ENCODE measurements around the gene RTP5.

Gene RTP5

DNA sequence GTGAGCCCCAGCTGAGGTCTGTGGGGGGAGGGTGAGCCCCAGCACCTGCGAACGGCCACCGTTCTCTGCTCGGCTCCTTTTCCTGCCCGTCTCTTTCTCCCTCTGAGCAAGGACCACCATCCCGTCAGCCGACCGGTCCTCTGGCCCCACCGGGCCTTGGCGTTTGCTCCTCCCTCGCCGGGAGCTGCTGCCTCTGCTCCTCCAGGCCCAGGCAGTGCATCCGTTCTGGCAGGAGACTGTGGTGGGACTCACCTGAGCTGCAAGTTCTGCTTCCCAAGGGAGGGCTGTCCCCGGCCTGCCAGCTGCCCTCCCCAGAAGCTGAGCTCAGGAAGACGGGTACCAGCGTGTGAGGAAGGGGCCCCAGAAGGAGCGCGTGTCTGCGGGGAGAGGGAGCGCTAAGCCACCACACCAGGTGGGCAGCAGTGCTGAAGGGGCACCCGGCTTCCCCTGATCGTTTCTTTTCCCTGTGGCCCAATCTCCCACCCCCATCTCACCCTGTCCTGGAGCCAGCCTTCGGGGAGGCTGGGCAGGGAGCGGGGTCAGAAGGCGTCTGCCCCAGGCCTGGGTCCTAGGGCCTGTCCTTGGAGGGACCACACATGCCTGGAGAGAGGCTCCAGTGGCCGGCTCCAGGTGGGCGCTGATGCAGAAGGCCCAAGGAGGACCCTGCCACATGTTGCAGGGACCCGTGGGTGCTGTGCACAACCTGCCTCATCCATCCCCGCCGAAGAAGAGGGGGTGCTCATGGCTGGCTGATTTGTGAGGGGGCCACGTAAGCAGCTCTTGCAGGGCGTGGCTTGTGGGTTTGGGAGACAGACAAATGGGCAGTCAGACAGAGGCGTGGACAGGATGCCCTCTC is 2.5 kb upstream of the RTP5 start:
- Histone ChIP-seq H3K27ac (ENCODE audit: low read length) (no peak overlapping the region), H3K4me3 (ENCODE audit: low read length in 2 of 2) (no peak overlapping the region), H3K36me3 (ENCODE audit: control insufficient read depth in 2 of 2, insufficient read depth in 2 of 2, low read length in 2 of 2) (no peaks in the 10 kb centered on the region), H3K27me3 (ENCODE audit: control insufficient read depth in 1 of 2, insufficient read depth in 2 of 2, low read length in 2 of 2) (peaks cover 38 to 49% of the 10 kb centered on the region in 2 donors), H3K9ac (ENCODE audit: low read length in 2 of 2) (no peak overlapping the region), H3K4me1 (ENCODE audit: control insufficient read depth, insufficient read depth, low read length) (peaks cover 13% of the 10 kb centered on the region), H3K9me3 (ENCODE audit: control insufficient read depth in 2 of 2, low read length in 2 of 2) (no peaks in the 10 kb centered on the region)

DNA sequence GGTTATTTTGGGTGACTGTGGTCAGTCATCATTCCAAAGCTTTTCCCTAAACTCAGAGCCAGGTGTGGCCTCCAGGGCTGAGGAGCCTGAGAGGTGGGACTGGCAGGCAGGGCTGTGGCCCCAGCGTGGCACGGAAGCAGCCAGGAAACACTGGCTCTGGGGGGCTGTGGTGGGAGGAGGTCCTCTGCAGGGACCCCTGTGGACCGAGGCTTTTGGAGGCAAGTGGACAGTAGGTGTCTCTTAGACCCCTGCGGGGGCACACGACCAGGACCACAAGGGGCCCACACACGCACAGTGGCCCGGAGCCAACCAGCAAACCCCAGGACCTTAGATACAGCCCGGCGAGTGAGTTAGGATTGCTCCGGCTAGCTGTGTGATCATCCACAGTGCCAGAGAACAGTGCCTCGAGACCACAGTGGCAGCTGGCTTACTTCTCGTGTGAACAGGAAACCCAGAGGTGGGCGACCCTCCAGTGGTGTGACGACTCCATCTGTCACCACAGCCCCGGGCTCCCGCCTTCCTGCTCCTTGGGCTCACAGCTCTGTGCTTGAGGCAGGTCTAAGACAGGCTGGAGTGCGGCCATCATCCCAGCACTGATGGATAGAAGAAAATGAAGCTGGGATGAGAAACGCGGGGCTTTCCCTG is 1.6 kb upstream of the RTP5 start:
- Histone ChIP-seq H3K27ac (ENCODE audit: low read length) (no peak overlapping the region), H3K27me3 (ENCODE audit: control insufficient read depth in 1 of 2, insufficient read depth in 2 of 2, low read length in 2 of 2) (peaks cover 33 to 48% of the 10 kb centered on the region in 2 donors), H3K4me3 (ENCODE audit: low read length in 2 of 2) (no peak overlapping the region)

DNA sequence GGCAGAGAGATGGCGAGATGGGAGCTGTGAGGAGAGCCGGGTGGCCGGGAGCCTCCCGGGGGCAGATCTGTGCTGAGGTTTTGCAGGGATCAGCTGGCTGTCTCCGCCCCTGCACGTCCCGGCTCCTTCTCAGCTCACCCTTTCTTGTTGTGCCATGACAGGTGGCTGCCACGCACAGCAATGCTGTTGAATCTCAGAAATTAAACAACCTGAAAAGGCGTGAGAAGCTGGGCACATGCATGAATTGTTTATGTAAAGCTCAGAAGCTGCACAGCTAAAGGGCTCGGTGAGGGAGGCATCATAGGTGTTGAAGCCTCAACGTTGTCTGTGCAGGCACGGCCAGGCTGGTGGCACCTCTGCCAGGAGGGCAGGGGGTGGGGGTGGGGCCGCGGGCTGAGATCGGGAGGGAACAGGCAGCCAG is 858 bp upstream of the RTP5 start:
- Histone ChIP-seq H3K9ac (ENCODE audit: low read length in 2 of 2) (no peak overlapping the region), H3K36me3 (ENCODE audit: control insufficient read depth in 2 of 2, insufficient read depth in 2 of 2, low read length in 2 of 2) (no peaks in the 10 kb centered on the region), H3K4me3 (ENCODE audit: low read length in 2 of 2) (no peak overlapping the region), H3K9me3 (ENCODE audit: control insufficient read depth in 2 of 2, low read length in 2 of 2) (no peaks in the 10 kb centered on the region), H3K27me3 (ENCODE audit: control insufficient read depth in 1 of 2, insufficient read depth in 2 of 2, low read length in 2 of 2) (peaks cover 25 to 42% of the 10 kb centered on the region in 2 donors), H3K27ac (ENCODE audit: low read length) (no peak overlapping the region), H3K4me1 (ENCODE audit: control insufficient read depth, insufficient read depth, low read length) (peaks cover 9% of the 10 kb centered on the region)

More for the DNA sequence above, 1.6 kb upstream of the RTP5 start:
- Histone ChIP-seq H3K9ac (ENCODE audit: low read length in 2 of 2) (no peak overlapping the region), H3K4me1 (ENCODE audit: control insufficient read depth, insufficient read depth, low read length) (peaks cover 13% of the 10 kb centered on the region), H3K36me3 (ENCODE audit: control insufficient read depth in 2 of 2, insufficient read depth in 2 of 2, low read length in 2 of 2) (no peaks in the 10 kb centered on the region), H3K9me3 (ENCODE audit: control insufficient read depth in 2 of 2, low read length in 2 of 2) (no peaks in the 10 kb centered on the region)

DNA sequence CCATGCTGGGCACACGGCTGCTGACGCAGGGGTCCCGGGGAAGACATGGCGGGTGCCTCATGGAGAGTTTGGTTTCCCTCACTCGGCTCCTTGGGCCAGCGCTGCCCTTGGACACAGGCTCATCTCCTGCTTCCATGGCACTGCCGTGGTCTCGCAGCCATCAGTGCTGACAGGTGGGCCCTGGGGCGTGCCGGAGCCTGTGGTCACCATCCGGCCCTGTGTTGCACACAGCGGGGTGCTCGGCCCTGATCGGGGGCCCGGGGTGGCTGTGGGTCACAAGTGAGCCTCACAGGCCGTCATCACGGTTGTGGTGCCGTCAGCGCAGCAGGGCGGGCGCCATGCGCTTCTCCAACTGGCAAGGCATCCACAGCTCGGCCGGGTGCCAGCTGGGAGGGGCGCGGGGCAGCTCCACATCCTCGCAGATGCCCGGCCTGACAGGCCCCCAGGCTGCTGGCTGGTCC is 582 bp downstream of the RTP5 start:
- H3K9me3 ChIP-seq (ENCODE audit: control insufficient read depth in 2 of 2, low read length in 2 of 2): no peaks in the 10 kb centered on the region
- no peak overlapping the region for H3K9ac ChIP-seq (ENCODE audit: low read length in 2 of 2)
- no peaks in the 10 kb centered on the region for H3K36me3 ChIP-seq (ENCODE audit: control insufficient read depth in 2 of 2, insufficient read depth in 2 of 2, low read length in 2 of 2)
- H3K4me3 ChIP-seq (ENCODE audit: low read length in 2 of 2): no peak overlapping the region
- peaks cover 9% of the 10 kb centered on the region for H3K4me1 ChIP-seq (ENCODE audit: control insufficient read depth, insufficient read depth, low read length)
- peaks cover 27 to 32% of the 10 kb centered on the region in 2 donors for H3K27me3 ChIP-seq (ENCODE audit: control insufficient read depth in 1 of 2, insufficient read depth in 2 of 2, low read length in 2 of 2)
- H3K27ac ChIP-seq (ENCODE audit: low read length): no peak overlapping the region

DNA sequence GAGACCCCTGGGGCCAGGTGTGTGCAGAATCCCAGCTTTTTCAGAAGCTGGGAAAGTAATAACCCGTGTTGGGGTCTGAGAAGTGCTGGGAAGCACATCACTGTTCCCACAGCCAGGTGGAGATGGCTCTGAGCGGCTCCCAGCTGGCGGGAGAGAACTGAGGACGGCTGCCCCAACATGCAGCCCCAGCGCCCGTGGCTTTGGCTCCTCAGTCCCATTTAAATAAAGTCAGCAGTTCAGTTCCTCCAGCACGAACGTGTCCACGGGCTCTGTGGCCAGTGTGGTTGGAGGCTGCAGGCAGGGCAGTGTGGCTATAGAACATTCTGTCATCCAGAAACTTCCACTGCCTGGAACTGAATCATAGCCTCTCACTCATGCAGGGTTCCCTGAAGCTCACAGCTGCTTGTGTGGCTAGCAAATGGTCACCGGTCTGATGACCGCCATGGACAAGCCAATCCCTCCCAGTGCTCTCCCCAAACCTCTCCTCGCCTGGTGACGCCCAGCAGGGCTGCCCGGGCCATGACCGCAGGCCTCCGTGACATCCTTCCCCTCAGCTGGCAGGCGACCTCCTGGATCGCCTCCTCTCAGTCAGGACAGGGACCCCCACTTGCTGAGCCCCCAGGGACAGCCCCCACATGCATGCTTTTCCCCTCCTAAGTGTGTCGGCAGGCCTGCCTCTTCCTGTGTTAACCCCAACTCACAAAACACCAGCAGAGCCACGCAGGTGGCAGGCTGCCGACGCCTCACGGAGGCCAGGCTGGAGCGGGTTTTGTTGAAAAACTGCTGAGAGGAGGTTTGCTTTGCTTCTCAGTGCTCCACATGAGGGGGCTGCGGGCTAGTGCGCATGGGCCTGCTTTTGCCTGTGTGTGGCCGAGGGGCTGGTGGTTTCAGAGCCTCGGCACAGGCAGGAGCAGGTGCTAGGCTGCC is 1.3 kb downstream of the RTP5 start:
- no peak overlapping the region for H3K27ac ChIP-seq (ENCODE audit: low read length)
- H3K9me3 ChIP-seq (ENCODE audit: control insufficient read depth in 2 of 2, low read length in 2 of 2): no peaks in the 10 kb centered on the region
- H3K9ac ChIP-seq (ENCODE audit: low read length in 2 of 2): no peak overlapping the region
- peaks cover 9% of the 10 kb centered on the region for H3K4me1 ChIP-seq (ENCODE audit: control insufficient read depth, insufficient read depth, low read length)
- no peaks in the 10 kb centered on the region for H3K36me3 ChIP-seq (ENCODE audit: control insufficient read depth in 2 of 2, insufficient read depth in 2 of 2, low read length in 2 of 2)
- peaks cover 24 to 27% of the 10 kb centered on the region in 2 donors for H3K27me3 ChIP-seq (ENCODE audit: control insufficient read depth in 1 of 2, insufficient read depth in 2 of 2, low read length in 2 of 2)
- no peak overlapping the region for H3K4me3 ChIP-seq (ENCODE audit: low read length in 2 of 2)

DNA sequence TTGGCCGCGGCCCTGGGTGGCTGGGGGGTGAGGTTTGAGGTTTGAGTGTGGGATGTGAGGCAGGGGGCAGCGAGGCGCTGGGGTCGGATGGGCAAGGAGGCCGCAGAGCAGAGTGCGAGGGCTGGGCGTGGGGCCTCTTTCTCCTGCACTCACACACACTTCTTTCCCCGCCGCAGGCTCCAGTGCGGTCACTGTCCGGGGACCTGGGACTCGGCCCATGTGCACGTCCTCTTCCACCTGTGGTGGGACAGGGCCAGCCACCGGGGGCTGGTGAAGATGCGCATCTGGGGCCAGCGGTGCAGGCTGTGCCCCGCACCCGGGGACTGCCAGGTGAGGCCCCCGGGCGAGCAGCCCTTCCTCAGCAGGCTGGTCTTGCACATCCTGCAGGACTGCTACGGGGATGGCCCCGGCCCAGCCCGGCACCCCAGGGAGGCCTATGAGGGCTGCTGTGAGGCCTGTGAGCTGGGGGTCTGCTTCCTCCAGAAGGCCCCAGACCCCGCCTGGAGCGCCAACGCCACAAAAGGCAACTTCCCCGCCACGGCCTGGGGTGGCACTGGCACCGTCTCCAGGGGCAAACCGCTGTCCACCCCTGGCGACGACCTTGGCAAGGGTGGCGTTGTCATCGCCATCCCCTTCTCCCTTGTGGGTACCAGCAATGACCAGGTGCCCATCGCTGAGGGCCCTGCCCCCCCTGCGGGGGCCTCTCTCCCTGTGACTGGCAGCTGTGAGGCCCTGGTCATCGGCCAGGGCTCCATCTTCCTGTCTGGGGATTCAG is 2.2 kb downstream of the RTP5 start:
- peaks cover 6% of the 10 kb centered on the region for H3K4me1 ChIP-seq (ENCODE audit: control insufficient read depth, insufficient read depth, low read length)

DNA sequence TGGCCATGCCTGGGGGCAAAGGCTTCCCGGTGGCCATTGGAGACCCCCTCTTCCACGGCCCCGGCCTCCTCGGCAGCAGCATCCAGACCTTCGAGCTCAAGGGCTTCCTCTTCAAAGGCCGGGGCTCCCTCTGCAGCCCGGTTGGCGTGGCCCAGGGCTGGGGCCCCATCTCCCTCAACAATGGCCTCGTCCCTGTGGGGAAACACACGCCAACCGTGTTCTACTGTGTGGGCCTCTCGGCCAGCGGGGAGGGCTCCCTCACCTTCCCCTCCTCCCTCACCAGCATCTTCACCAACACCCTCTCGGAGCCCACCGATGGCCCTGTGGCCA is 2.7 kb downstream of the RTP5 start:
- H3K36me3 ChIP-seq (ENCODE audit: control insufficient read depth in 2 of 2, insufficient read depth in 2 of 2, low read length in 2 of 2): no peaks in the 10 kb centered on the region
- H3K4me1 ChIP-seq (ENCODE audit: control insufficient read depth, insufficient read depth, low read length): peaks cover 5% of the 10 kb centered on the region
- peaks cover 15 to 17% of the 10 kb centered on the region in 2 donors for H3K27me3 ChIP-seq (ENCODE audit: control insufficient read depth in 1 of 2, insufficient read depth in 2 of 2, low read length in 2 of 2)
- H3K27ac ChIP-seq (ENCODE audit: low read length): no peak overlapping the region
- H3K4me3 ChIP-seq (ENCODE audit: low read length in 2 of 2): no peak overlapping the region
- H3K9me3 ChIP-seq (ENCODE audit: control insufficient read depth in 2 of 2, low read length in 2 of 2): no peaks in the 10 kb centered on the region
- no peak overlapping the region for H3K9ac ChIP-seq (ENCODE audit: low read length in 2 of 2)

More for the DNA sequence above, 2.2 kb downstream of the RTP5 start:
- Histone ChIP-seq H3K27ac (ENCODE audit: low read length) (no peak overlapping the region), H3K36me3 (ENCODE audit: control insufficient read depth in 2 of 2, insufficient read depth in 2 of 2, low read length in 2 of 2) (no peaks in the 10 kb centered on the region), H3K27me3 (ENCODE audit: control insufficient read depth in 1 of 2, insufficient read depth in 2 of 2, low read length in 2 of 2) (peaks cover 20 to 22% of the 10 kb centered on the region in 2 donors), H3K4me3 (ENCODE audit: low read length in 2 of 2) (no peak overlapping the region), H3K9ac (ENCODE audit: low read length in 2 of 2) (no peak overlapping the region), H3K9me3 (ENCODE audit: control insufficient read depth in 2 of 2, low read length in 2 of 2) (no peaks in the 10 kb centered on the region)

DNA sequence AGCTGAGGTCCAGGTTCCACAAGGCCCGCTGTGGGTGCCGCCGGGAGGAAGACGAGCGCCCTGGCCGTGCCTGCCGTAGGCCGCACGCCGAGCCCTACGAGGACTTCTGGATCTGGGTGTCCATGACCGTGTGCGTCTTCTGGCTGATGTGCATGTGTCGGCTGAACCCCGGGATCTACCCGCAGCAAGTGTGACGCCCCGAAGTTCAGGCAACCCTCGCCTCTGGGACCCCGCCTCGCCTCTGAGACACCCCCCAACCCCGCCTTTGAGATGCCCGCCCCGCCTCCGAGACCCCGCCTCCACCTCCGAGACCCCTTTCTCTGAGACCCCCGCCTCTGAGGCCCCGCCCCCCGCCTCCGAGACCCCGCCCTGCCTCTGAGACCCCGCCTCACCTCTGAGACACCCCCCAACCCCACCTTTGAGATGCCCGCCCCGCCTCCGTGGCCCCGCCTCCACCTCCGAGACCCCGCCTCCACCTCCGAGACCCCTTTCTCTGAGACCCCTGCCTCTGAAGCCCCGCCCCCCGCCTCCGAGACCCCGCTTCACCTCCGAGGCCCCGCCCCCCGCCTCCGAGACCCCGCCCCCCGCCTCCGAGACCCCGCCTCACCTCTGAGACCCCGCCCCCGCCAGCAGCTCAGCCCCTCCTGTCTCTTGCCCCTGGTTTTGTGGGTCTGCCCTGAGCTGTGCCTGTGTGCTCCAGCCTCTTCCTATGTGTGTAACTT is 3.7 kb downstream of the RTP5 start:
- H3K27me3 ChIP-seq (ENCODE audit: control insufficient read depth in 1 of 2, insufficient read depth in 2 of 2, low read length in 2 of 2): peaks cover 7 to 8% of the 10 kb centered on the region in 2 donors
- no peaks in the 10 kb centered on the region for H3K9me3 ChIP-seq (ENCODE audit: control insufficient read depth in 2 of 2, low read length in 2 of 2)
- no peak overlapping the region for H3K4me3 ChIP-seq (ENCODE audit: low read length in 2 of 2)
- H3K27ac ChIP-seq (ENCODE audit: low read length): no peak overlapping the region
- no peak overlapping the region for H3K9ac ChIP-seq (ENCODE audit: low read length in 2 of 2)
- no peaks in the 10 kb centered on the region for H3K36me3 ChIP-seq (ENCODE audit: control insufficient read depth in 2 of 2, insufficient read depth in 2 of 2, low read length in 2 of 2)
- peaks cover 4% of the 10 kb centered on the region for H3K4me1 ChIP-seq (ENCODE audit: control insufficient read depth, insufficient read depth, low read length)

DNA sequence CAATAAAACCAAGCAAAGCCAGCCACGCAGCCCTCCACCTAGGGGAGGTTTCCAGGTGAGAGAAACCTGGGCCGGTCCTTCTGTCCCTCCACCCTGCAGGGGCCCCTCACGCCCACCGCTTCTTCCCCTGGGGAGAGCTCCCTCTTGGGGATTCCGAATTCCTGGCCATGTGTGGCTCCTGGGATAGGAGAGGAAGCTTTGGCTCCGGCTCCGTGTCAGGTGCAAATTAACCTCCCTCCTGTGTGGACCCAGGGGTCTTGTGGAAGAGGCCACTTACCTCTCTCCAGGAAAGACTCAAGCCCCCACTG is 4.2 kb downstream of the RTP5 start:
- no peaks in the 10 kb centered on the region for H3K9me3 ChIP-seq (ENCODE audit: control insufficient read depth in 2 of 2, low read length in 2 of 2)
- H3K4me3 ChIP-seq (ENCODE audit: low read length in 2 of 2): no peak overlapping the region

More for the DNA sequence above, 4.2 kb downstream of the RTP5 start:
- Histone ChIP-seq H3K36me3 (ENCODE audit: control insufficient read depth in 2 of 2, insufficient read depth in 2 of 2, low read length in 2 of 2) (no peaks in the 10 kb centered on the region), H3K4me1 (ENCODE audit: control insufficient read depth, insufficient read depth, low read length) (no peaks in the 10 kb centered on the region), H3K9ac (ENCODE audit: low read length in 2 of 2) (no peak overlapping the region), H3K27ac (ENCODE audit: low read length) (no peak overlapping the region), H3K27me3 (ENCODE audit: control insufficient read depth in 1 of 2, insufficient read depth in 2 of 2, low read length in 2 of 2) (peaks cover 6% of the 10 kb centered on the region in 2 donors)
